DOHH2 (cell line): ENCODE results near the gene FBXL2.

Experiments
- H3F3A ChIP-seq: fragments of 200-600 bp; sonication (generic), shearing (Covaris generic); 2 replicates; pipeline ENCODE4 v1.6.0; 2016; ENCODE audit warnings: antibody characterized with exemption, mild to moderate bottlenecking; ENCODE audit not compliant: control insufficient read depth, insufficient read depth
- H3K27ac ChIP-seq: fragments of 200-600 bp; sonication (generic); 2 replicates; pipeline ENCODE4 v1.5.1; 2014; ENCODE audit warnings: low read depth, mild to moderate bottlenecking, low read length, moderate library complexity
- H3K27me3 ChIP-seq: fragments of 200-600 bp; sonication (generic); 2 replicates; pipeline ENCODE4 v1.6.1; 2014; ENCODE audit warnings: mild to moderate bottlenecking, low read length, mixed read lengths; ENCODE audit not compliant: control insufficient read depth
- H3K36me3 ChIP-seq: fragments of 200-600 bp; sonication (generic); 2 replicates; pipeline ENCODE4 v1.6.1; 2014; ENCODE audit warnings: mild to moderate bottlenecking, low read length, moderate library complexity, mixed read lengths; ENCODE audit not compliant: control insufficient read depth
- H3K4me1 ChIP-seq: fragments of 200-600 bp; sonication (generic); 2 replicates; pipeline ENCODE4 v1.6.1; 2014; ENCODE audit warnings: mild to moderate bottlenecking, low read length, mixed read lengths; ENCODE audit not compliant: control insufficient read depth
- H3K4me2 ChIP-seq: fragments of 200-600 bp; sonication (generic); 2 replicates; pipeline ENCODE4 v1.6.0; 2014; ENCODE audit warnings: mild to moderate bottlenecking, low read length, moderate library complexity
- H3K4me3 ChIP-seq: fragments of 200-600 bp; sonication (generic); 2 replicates; pipeline ENCODE4 v1.5.1; 2014; ENCODE audit warnings: mild to moderate bottlenecking, low read length, mixed read lengths
- H3K79me2 ChIP-seq: fragments of 200-600 bp; sonication (generic); 2 replicates; pipeline ENCODE4 v1.6.1; 2014; ENCODE audit warnings: mild to moderate bottlenecking, low read length, mixed read lengths; ENCODE audit not compliant: control insufficient read depth
- H3K9me2 ChIP-seq: fragments of 200-600 bp; sonication (generic); replicated peaks from 2 replicates; pipeline ENCODE4 v1.6.1; 2014; ENCODE audit warnings: mild to moderate bottlenecking, low read length, mixed read lengths; ENCODE audit not compliant: control insufficient read depth
- H3K9me3 ChIP-seq: fragments of 200-600 bp; sonication (generic); 2 replicates; pipeline ENCODE4 v1.6.1; 2014; ENCODE audit warnings: antibody characterized with exemption, low read length, mixed read lengths; ENCODE audit not compliant: control insufficient read depth, insufficient read depth
- H4K20me1 ChIP-seq: fragments of 200-600 bp; sonication (generic); 2 replicates; pipeline ENCODE4 v1.6.0; 2014; ENCODE audit warnings: low read depth, mild to moderate bottlenecking, antibody characterized with exemption, low read length, moderate library complexity; ENCODE audit not compliant: control insufficient read depth, insufficient read depth
- EZH2phosphoT487 ChIP-seq: fragments of 200-600 bp; sonication (generic); IDR thresholded peaks from 2 replicates; pipeline ENCODE4 v1.6.1; 2017; ENCODE audit warnings: borderline replicate concordance, mild to moderate bottlenecking, antibody characterized with exemption, low read length, moderate library complexity, mixed read lengths
- TF ChIP-seq, protein P1 (sequence below): fragments of 200-600 bp; sonication (generic); IDR thresholded peaks from one replicate; pipeline ENCODE4 v1.5.1; 2014; ENCODE audit warnings: antibody characterized with exemption, mild to moderate bottlenecking, low read depth, low read length; ENCODE audit not compliant: poor library complexity, severe bottlenecking

FBXL2 gene

GRCh38 chr3:33392703-33393125 is 115.5 kb downstream of the FBXL2 start:
- Histone ChIP-seq H3K9me2 (no peaks in the 10 kb centered on the region), H3K79me2 (no peaks in the 10 kb centered on the region), H3K4me2 (no peak overlapping the region), H3K36me3 (peaks cover 80% of the 10 kb centered on the region), H3K9me3 (no peaks in the 10 kb centered on the region), H4K20me1 (no peaks in the 10 kb centered on the region), H3F3A (no peaks in the 10 kb centered on the region), H3K27ac (no peak overlapping the region), H3K4me3 (no peak overlapping the region), H3K27me3 (no peaks in the 10 kb centered on the region), H3K4me1 (no peaks in the 10 kb centered on the region)
- no peak for TF ChIP-seq EZH2phosphoT487
- TF ChIP-seq, protein P1, sequence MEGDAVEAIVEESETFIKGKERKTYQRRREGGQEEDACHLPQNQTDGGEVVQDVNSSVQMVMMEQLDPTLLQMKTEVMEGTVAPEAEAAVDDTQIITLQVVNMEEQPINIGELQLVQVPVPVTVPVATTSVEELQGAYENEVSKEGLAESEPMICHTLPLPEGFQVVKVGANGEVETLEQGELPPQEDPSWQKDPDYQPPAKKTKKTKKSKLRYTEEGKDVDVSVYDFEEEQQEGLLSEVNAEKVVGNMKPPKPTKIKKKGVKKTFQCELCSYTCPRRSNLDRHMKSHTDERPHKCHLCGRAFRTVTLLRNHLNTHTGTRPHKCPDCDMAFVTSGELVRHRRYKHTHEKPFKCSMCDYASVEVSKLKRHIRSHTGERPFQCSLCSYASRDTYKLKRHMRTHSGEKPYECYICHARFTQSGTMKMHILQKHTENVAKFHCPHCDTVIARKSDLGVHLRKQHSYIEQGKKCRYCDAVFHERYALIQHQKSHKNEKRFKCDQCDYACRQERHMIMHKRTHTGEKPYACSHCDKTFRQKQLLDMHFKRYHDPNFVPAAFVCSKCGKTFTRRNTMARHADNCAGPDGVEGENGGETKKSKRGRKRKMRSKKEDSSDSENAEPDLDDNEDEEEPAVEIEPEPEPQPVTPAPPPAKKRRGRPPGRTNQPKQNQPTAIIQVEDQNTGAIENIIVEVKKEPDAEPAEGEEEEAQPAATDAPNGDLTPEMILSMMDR = no peak

DNA sequence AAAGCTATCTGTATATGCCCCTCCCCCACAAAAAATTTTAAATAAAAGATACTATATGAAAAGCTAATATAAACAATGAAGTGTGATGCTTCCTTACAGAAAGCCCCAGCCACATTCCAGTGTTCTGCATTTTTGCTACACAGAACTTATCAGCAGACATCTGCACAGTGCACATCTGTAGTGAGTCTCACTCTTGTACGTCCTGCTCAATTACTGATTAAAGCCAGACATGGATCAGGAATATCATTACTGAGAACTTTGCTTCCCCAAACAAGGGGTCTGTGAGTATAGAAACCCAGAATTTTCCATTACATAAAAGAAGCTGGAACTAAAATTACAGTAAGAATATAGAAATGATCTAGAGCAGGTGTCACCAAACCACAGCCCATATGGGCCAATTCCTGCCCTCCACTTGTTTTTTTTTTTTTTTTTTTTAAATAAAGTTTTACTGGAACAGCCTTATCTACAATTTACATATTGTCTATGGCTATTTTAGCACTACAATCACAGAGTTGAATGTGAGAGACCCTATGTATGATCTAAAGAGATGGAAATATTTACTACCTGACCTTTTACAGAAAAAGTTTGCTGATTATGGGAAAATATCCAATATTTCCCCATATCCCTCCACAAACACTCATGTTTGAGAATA is 117.3 kb downstream of the FBXL2 start:
- no peak overlapping the region for H3K27ac ChIP-seq
- TF ChIP-seq, protein P1 = no peak
- no peak for TF ChIP-seq EZH2phosphoT487
- no peak overlapping the region for H3K4me3 ChIP-seq
- H3K4me2 ChIP-seq = no peak overlapping the region
- H3K36me3 ChIP-seq = peaks cover 86% of the 10 kb centered on the region
- no peaks in the 10 kb centered on the region for H4K20me1 ChIP-seq
- H3F3A ChIP-seq = no peaks in the 10 kb centered on the region
- no peaks in the 10 kb centered on the region for H3K79me2 ChIP-seq
- no peaks in the 10 kb centered on the region for H3K9me2 ChIP-seq
- H3K9me3 ChIP-seq = no peaks in the 10 kb centered on the region
- no peaks in the 10 kb centered on the region for H3K27me3 ChIP-seq
- H3K4me1 ChIP-seq = no peaks in the 10 kb centered on the region

DNA sequence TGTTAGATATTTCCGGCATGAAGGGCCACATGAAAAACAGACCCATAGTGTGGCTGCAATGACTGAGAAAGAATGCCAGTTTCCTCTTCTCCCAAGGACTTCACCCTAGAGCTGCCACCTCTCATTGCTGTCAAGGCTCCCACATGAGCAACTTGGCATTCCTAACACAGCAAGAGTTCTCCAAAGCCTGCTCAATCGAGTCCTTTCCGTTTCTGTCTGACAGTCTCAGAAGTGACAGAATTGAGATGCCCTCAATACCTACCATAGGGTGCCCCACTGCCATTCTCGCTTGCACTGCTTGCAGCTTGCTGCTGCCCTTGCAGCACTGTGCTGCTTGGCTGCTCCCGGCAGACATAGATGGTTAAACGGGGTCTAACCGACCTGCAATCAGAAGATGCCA is 118.7 kb downstream of the FBXL2 start:
- Histone ChIP-seq H3K4me1 (no peaks in the 10 kb centered on the region), H3K27ac (no peak overlapping the region), H3K9me2 (no peaks in the 10 kb centered on the region), H4K20me1 (no peaks in the 10 kb centered on the region), H3K4me3 (no peak overlapping the region), H3K79me2 (no peaks in the 10 kb centered on the region), H3K9me3 (no peaks in the 10 kb centered on the region), H3K4me2 (no peak overlapping the region), H3K27me3 (no peaks in the 10 kb centered on the region), H3K36me3 (peaks cover 84% of the 10 kb centered on the region), H3F3A (no peaks in the 10 kb centered on the region)
- no peak for TF ChIP-seq EZH2phosphoT487
- TF ChIP-seq, protein P1 = no peak
